Measurements from ENCODE around the gene TRIM2.

DNA sequence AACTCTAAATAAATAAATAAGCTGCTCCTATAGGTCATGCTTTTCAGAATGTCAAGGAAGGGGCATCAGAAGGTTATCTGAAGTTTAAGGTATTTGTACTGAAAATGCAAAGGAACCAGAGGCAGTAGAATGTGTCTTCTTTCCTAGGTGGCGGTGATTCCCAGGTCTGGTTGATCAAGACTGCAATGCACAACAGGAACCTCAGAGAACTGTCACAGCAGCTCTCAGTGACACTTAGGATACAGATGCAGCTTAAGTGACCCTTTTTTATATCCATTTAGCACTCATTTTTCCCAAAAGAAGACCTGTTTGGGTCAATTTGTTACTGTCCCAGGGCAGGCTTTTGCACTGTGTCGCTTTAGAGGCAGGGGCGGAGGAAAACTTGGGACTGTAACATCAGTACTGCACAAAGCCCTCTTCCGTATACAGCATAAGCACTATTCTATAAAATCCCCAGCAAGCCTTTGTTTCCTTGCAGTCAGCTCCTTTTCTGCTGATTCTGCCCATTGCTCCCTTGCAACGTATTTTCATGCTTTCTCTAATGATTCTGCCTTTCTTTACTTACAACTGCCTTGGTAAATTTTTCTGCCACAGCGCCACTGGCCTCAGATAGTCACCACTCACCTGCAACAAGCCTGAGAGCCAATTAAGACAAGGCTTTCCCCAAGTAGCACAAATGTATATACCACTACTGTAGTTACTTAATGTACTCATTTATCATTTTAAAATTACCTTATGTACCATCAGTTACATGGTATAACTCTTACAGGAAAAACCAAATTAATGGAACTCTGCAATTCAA lies 138.7 kb downstream of the TRIM2 start:
- TF ChIP-seq, protein P1, sequence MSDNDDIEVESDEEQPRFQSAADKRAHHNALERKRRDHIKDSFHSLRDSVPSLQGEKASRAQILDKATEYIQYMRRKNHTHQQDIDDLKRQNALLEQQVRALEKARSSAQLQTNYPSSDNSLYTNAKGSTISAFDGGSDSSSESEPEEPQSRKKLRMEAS (IDR thresholded peaks at IDR 0.05), result no peak
- TF ChIP-seq, protein P2, sequence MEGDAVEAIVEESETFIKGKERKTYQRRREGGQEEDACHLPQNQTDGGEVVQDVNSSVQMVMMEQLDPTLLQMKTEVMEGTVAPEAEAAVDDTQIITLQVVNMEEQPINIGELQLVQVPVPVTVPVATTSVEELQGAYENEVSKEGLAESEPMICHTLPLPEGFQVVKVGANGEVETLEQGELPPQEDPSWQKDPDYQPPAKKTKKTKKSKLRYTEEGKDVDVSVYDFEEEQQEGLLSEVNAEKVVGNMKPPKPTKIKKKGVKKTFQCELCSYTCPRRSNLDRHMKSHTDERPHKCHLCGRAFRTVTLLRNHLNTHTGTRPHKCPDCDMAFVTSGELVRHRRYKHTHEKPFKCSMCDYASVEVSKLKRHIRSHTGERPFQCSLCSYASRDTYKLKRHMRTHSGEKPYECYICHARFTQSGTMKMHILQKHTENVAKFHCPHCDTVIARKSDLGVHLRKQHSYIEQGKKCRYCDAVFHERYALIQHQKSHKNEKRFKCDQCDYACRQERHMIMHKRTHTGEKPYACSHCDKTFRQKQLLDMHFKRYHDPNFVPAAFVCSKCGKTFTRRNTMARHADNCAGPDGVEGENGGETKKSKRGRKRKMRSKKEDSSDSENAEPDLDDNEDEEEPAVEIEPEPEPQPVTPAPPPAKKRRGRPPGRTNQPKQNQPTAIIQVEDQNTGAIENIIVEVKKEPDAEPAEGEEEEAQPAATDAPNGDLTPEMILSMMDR (IDR thresholded peaks at IDR 0.05 in 2 of 3, conservative IDR thresholded peaks at IDR 0.05 in 1 of 3; ENCODE audit: borderline replicate concordance in 1 of 3, insufficient read depth in 1 of 3, low read depth in 2 of 3, low read length in 2 of 3), result no peak
- TF ChIP-seq POLR2A (IDR thresholded peaks at IDR 0.05; ENCODE audit: borderline replicate concordance, extremely low read depth, insufficient read depth, insufficient read length), result no peak
- TF ChIP-seq POLR2AphosphoS5 (IDR thresholded peaks at IDR 0.05; ENCODE audit: low read depth, low read length), result no peak
- no peak for TF ChIP-seq ZNF274 (IDR thresholded peaks at IDR 0.05; ENCODE audit: low read depth, low read length)
- no peak for TF ChIP-seq ELF1 (IDR thresholded peaks at IDR 0.05; ENCODE audit: borderline replicate concordance, low read depth)
- TF ChIP-seq EZH2 (IDR thresholded peaks at IDR 0.05), result no peak
- TF ChIP-seq EZH2phosphoT487 (IDR thresholded peaks at IDR 0.05; ENCODE audit: borderline replicate concordance), result no peak
- TF ChIP-seq SP1 (IDR thresholded peaks at IDR 0.05; ENCODE audit: low read depth), result no peak
- no peak for TF ChIP-seq EGR1 (IDR thresholded peaks at IDR 0.05; ENCODE audit: low read depth)
- TF ChIP-seq, protein P3, sequence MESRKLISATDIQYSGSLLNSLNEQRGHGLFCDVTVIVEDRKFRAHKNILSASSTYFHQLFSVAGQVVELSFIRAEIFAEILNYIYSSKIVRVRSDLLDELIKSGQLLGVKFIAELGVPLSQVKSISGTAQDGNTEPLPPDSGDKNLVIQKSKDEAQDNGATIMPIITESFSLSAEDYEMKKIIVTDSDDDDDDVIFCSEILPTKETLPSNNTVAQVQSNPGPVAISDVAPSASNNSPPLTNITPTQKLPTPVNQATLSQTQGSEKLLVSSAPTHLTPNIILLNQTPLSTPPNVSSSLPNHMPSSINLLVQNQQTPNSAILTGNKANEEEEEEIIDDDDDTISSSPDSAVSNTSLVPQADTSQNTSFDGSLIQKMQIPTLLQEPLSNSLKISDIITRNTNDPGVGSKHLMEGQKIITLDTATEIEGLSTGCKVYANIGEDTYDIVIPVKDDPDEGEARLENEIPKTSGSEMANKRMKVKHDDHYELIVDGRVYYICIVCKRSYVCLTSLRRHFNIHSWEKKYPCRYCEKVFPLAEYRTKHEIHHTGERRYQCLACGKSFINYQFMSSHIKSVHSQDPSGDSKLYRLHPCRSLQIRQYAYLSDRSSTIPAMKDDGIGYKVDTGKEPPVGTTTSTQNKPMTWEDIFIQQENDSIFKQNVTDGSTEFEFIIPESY (IDR thresholded peaks at IDR 0.05; ENCODE audit: extremely low read depth, insufficient replicate concordance, low read length), result no peak
- no peak for TF ChIP-seq RAD21 (IDR thresholded peaks at IDR 0.05; ENCODE audit: low read depth)

Data from HCT116 (cell line).